ENCODE data around the gene ARR3.
"Not testable (repeated sequence)": the region's sequence is repeated elsewhere in the genome, so short reads cannot be mapped to it uniquely, and the experiment has no call there.

ARR3 gene

GRCh38 chrX:70268034-70268433 is at the start of gene ARR3:
ARR3 (plus strand) TSS chrX:70268334; CDS start chrX:70269386, 1,052 bp downstream.
- FAIRE-seq, result no peak
- DNase-seq (ENCODE audit: insufficient read length, low spot score), result no peak

GRCh38 chrX:70219938-70220764 is 48.0 kb upstream of the ARR3 start:
- FAIRE-seq (peak; percentile 62), DNase-seq (ENCODE audit: insufficient read length, low spot score) (no peak)

- DNase-seq (ENCODE audit: insufficient read length, low spot score), result no peak
- FAIRE-seq, result no peak
Measured at GRCh38 chrX:70226048-70226447, 42.1 kb upstream of the ARR3 start.

- FAIRE-seq (no peak), DNase-seq (ENCODE audit: insufficient read length, low spot score) (no peak)
Measured at GRCh38 chrX:70226687-70227086, 41.4 kb upstream of the ARR3 start.

- DNase-seq (ENCODE audit: insufficient read length, low spot score) (no peak), FAIRE-seq (no peak)
Measured at GRCh38 chrX:70231666-70232065, 36.5 kb upstream of the ARR3 start.

- DNase-seq (ENCODE audit: insufficient read length, low spot score) (no peak), FAIRE-seq (no peak)
Measured at GRCh38 chrX:70234355-70234754, 33.8 kb upstream of the ARR3 start, which contains the start of gene AWAT1. AWAT1 (plus strand) TSS chrX:70234655; CDS start chrX:70234696, 41 bp downstream.

- DNase-seq (ENCODE audit: insufficient read length, low spot score), result no peak
- FAIRE-seq, result no peak
Measured at GRCh38 chrX:70240751-70241150, 27.4 kb upstream of the ARR3 start.

GRCh38 chrX:70241501-70241900 is 26.6 kb upstream of the ARR3 start:
- DNase-seq (ENCODE audit: insufficient read length, low spot score) (no peak), FAIRE-seq (no peak)

- not testable (repeated sequence) for FAIRE-seq; DNase-seq (ENCODE audit: insufficient read length, low spot score)
Measured at GRCh38 chrX:70243601-70244000, 24.5 kb upstream of the ARR3 start.

GRCh38 chrX:70244881-70245280 is 23.3 kb upstream of the ARR3 start:
- no peak for FAIRE-seq
- no peak for DNase-seq (ENCODE audit: insufficient read length, low spot score)

GRCh38 chrX:70247252-70247651 is 20.9 kb upstream of the ARR3 start:
- DNase-seq (ENCODE audit: insufficient read length, low spot score) (no peak), FAIRE-seq (no peak)

- FAIRE-seq (no peak), DNase-seq (ENCODE audit: insufficient read length, low spot score) (no peak)
Measured at GRCh38 chrX:70252491-70252890, 15.6 kb upstream of the ARR3 start.

GRCh38 chrX:70253377-70254062 is 14.6 kb upstream of the ARR3 start:
- no peak for DNase-seq (ENCODE audit: insufficient read length, low spot score)
- FAIRE-seq, result peak; percentile 55

- DNase-seq (ENCODE audit: insufficient read length, low spot score) (no peak), FAIRE-seq (no peak)
Measured at GRCh38 chrX:70254063-70254400, 14.1 kb upstream of the ARR3 start.

GRCh38 chrX:70254909-70255308 is 13.2 kb upstream of the ARR3 start:
- no peak for DNase-seq (ENCODE audit: insufficient read length, low spot score)
- FAIRE-seq, result no peak

- no peak for FAIRE-seq
Measured at GRCh38 chrX:70255452-70255851, 12.7 kb upstream of the ARR3 start.

GRCh38 chrX:70257423-70258288 is 10.5 kb upstream of the ARR3 start:
- no peak for FAIRE-seq
- no peak for DNase-seq (ENCODE audit: insufficient read length, low spot score)

More at GRCh38 chrX:70255452-70255851, 12.7 kb upstream of the ARR3 start:
- DNase-seq (ENCODE audit: insufficient read length, low spot score), result no peak

- FAIRE-seq (peak; percentile 9), DNase-seq (ENCODE audit: insufficient read length, low spot score) (no peak)
Measured at GRCh38 chrX:70260104-70260503, 8.0 kb upstream of the ARR3 start, which contains the start of gene P2RY4. P2RY4 (minus strand) TSS chrX:70260204; CDS start chrX:70259624, 580 bp downstream.

GRCh38 chrX:70262952-70263567 is 5.1 kb upstream of the ARR3 start:
- peak; percentile 62 for FAIRE-seq
- peak; percentile 64 for DNase-seq (ENCODE audit: insufficient read length, low spot score)

GRCh38 chrX:70264784-70265183 is 3.4 kb upstream of the ARR3 start:
- no peak for FAIRE-seq
- DNase-seq (ENCODE audit: insufficient read length, low spot score), result no peak

Measured in HTR-8/SVneo (cell line).